Measurements from ENCODE around the gene LYZL4.

DNA sequence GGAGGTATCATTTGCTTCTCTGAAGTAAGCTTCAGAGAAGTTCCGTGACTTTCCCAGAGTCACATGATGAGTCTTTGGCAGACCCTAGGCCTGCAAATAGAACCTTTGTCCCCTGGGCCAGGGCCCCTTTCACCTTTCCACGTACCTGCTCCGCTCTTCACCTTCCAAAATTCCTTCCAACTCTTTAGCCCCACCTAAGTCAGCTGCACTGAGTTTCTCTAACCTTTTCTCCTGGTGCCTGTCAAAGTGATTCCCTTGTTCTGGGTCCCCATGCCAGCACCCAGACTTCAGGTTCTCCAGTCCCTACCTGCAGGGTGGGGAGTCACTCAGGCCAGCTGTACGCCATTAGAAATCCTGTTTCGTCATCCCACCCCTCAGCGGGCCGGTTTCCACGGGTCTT is 12.8 kb downstream of the LYZL4 start:
- TF ChIP-seq TAF1 (IDR thresholded peaks at IDR 0.05; ENCODE audit: low read depth) (no peak), EP300 (IDR thresholded peaks at IDR 0.05; ENCODE audit: borderline replicate concordance) (no peak)
- TF ChIP-seq, protein P1, sequence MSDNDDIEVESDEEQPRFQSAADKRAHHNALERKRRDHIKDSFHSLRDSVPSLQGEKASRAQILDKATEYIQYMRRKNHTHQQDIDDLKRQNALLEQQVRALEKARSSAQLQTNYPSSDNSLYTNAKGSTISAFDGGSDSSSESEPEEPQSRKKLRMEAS (IDR thresholded peaks at IDR 0.05), result no peak
